HG03575 (cell line): Measurements from ENCODE around the gene INO80D.

Source experiments
- ATAC-seq: cut with Tn5 transposase; IDR thresholded peaks from one replicate; pipeline ENCODE4 v1.9.1; 2021; ENCODE audit not compliant: unreplicated experiment, insufficient number of reproducible peaks, low FRiP score; ENCODE audit errors: extremely low read depth

The INO80D gene

GRCh38 chr2:205957452-205958154, 128.4 kb downstream of the INO80D start:
- ATAC-seq: no peak

- no peak for ATAC-seq
These were observed 131.3 kb downstream of the INO80D start for GRCh38 chr2:205954707-205955106.

GRCh38 chr2:205952282-205952681, 133.7 kb downstream of the INO80D start:
- no peak for ATAC-seq

GRCh38 chr2:205948883-205949282, 137.1 kb downstream of the INO80D start:
- no peak for ATAC-seq

GRCh38 chr2:205948496-205948837, 137.5 kb downstream of the INO80D start:
- ATAC-seq: no peak

- ATAC-seq: no peak
These were observed 138.1 kb downstream of the INO80D start for GRCh38 chr2:205947621-205948495.

- ATAC-seq: no peak
These were observed 139.7 kb downstream of the INO80D start for GRCh38 chr2:205946226-205946625.
